Activated CD8-positive, alpha-beta T cell treated with anti-CD3 and anti-CD28 coated beads for 36 hours (primary cell): ENCODE measurements around the gene NUDT8. TPM values are rescaled to one million over a fixed set of nuclear protein-coding genes. Genes with fewer than 3 reads are reported as not detected.

Source experiments
- ATAC-seq: fragments of 200-7000 bp; cut with Tn5 transposase; one replicate; pipeline ENCODE4 v1.10.0; 2021; ENCODE audit warnings: mild to moderate bottlenecking, moderate library complexity
- CTCF ChIA-PET: fragments of 350-600 bp; sonication (Branson Sonifier 250); formaldehyde crosslinking; loops from one replicate; lab custom pipeline; 2021; ENCODE audit warnings: antibody characterized with exemption; lab: Charles Lee
- POLR2A ChIA-PET: fragments of 350-600 bp; sonication (Branson Sonifier 250); formaldehyde crosslinking; loops from one replicate; lab custom pipeline; 2021; ENCODE audit warnings: antibody characterized with exemption; lab: Charles Lee
- DNase-seq: peaks from one replicate; pipeline ENCODE4 v3.0.0-alpha.2; 2020
- H3K27ac Mint-ChIP-seq: one replicate; pipeline ENCODE4 v1.8.0; 2021; ENCODE audit warnings: mild to moderate bottlenecking, mixed read lengths
- H3K27me3 Mint-ChIP-seq: one replicate; pipeline ENCODE4 v1.8.0; 2021; ENCODE audit warnings: mixed read lengths
- H3K36me3 Mint-ChIP-seq: one replicate; pipeline ENCODE4 v1.8.0; 2021; ENCODE audit warnings: low read depth, mixed read lengths
- H3K4me1 Mint-ChIP-seq: one replicate; pipeline ENCODE4 v1.8.0; 2021; ENCODE audit warnings: low read depth, mixed read lengths
- H3K4me3 Mint-ChIP-seq: one replicate; pipeline ENCODE4 v1.8.0; 2021; ENCODE audit warnings: mild to moderate bottlenecking, moderate library complexity, mixed read lengths
- H3K9me3 Mint-ChIP-seq: one replicate; pipeline ENCODE4 v1.8.0; 2021; ENCODE audit warnings: mixed read lengths
- intact Hi-C: fragments of 100-400 bp; cut with micrococcal nuclease; formaldehyde crosslinking; loops from one replicate; pipeline ENCODE4 v1.10.0; 2022
- total RNA-seq, 2 experiments: library from RNA; stranded (reverse); gene quantifications; one replicate each; pipeline ENCODE4 v1.2.3, GENCODE V29; 2021
- TF ChIP-seq, protein P1 (sequence below): fragments of 200-600 bp; IDR thresholded peaks from one replicate; pipeline ENCODE4 v1.8.0; 2022; ENCODE audit warnings: antibody characterized with exemption, mild to moderate bottlenecking

Gene NUDT8
- total RNA-seq, 2 experiments from 2014 or later = 35.5 to 39.5 TPM

DNA sequence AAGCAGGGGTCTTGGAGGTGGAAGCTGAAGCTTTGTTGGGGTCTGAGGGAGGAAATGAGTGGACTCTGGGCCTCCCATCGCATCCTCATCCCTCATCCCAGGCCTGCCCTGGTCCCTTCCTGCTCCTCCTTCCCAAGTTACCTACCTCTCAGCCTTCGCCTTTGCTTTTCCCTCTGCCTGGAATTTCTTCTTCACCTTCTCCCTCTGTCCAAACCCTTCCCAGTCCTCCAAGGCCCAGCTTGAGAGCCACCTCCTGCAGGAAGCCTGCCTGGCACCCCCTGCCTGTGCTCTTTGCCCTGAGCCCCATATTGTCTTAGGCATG lies 2.1 kb upstream of the NUDT8 start:
- TF ChIP-seq, protein P1, sequence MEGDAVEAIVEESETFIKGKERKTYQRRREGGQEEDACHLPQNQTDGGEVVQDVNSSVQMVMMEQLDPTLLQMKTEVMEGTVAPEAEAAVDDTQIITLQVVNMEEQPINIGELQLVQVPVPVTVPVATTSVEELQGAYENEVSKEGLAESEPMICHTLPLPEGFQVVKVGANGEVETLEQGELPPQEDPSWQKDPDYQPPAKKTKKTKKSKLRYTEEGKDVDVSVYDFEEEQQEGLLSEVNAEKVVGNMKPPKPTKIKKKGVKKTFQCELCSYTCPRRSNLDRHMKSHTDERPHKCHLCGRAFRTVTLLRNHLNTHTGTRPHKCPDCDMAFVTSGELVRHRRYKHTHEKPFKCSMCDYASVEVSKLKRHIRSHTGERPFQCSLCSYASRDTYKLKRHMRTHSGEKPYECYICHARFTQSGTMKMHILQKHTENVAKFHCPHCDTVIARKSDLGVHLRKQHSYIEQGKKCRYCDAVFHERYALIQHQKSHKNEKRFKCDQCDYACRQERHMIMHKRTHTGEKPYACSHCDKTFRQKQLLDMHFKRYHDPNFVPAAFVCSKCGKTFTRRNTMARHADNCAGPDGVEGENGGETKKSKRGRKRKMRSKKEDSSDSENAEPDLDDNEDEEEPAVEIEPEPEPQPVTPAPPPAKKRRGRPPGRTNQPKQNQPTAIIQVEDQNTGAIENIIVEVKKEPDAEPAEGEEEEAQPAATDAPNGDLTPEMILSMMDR = no peak

DNA sequence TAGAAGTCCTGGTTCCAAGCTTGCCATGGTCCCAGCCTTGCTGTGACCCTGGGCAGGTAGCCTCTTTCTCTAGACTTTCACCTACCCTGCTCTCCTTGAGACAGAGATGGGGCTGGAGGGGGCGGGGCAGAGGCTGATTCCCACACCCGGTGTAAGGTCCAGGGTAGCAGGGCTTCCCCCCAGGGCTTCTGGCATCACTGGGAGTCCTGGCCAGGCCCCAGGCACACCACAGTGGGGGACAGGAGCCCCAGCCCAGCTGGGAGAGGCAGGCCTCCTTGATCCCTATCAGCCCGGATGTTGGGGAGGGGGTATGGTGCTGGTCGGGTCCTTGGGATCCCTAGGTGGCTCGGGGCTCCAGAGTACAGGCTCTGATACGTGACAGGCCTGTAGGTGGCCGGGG lies 1.7 kb upstream of the NUDT8 start:
- Mint-ChIP-seq H3K4me1 (peaks cover 7% of the 10 kb centered on the region), H3K27ac (no peak overlapping the region), H3K4me3 (peak overlapping the region; percentile 72), H3K36me3 (peaks cover 5% of the 10 kb centered on the region), H3K9me3 (no peaks in the 10 kb centered on the region), H3K27me3 (no peaks in the 10 kb centered on the region)
- ATAC-seq (no peak), DNase-seq (no peak)
- ChIA-PET CTCF (interaction anchor here (4.5 to 8.6 kb wide), 3 partner anchors 16 to 26 kb away, joined by 66 to 127 read pairs (median 89); partner anchors contain the start of gene ACY3), POLR2A (interaction anchor here (0.6 to 5.9 kb wide), 5 partner anchors 12 to 70 kb away, joined by 3 to 48 read pairs (median 4); no protein-coding TSS in a partner anchor)
- intact Hi-C loops = no loop called here
- TF ChIP-seq, protein P1 = no peak

More for the DNA sequence above, 2.1 kb upstream of the NUDT8 start:
- intact Hi-C loops = no loop called here
- peaks cover 7% of the 10 kb centered on the region for H3K4me1 Mint-ChIP-seq
- H3K36me3 Mint-ChIP-seq = peaks cover under 1% of the 10 kb centered on the region
- ATAC-seq (no peak), DNase-seq (no peak)
- H3K27me3 Mint-ChIP-seq = no peaks in the 10 kb centered on the region
- CTCF ChIA-PET = interaction anchor here (4.5 to 8.6 kb wide), 3 partner anchors 16 to 26 kb away, joined by 66 to 127 read pairs (median 89); partner anchors contain the start of gene ACY3
- no peaks in the 10 kb centered on the region for H3K9me3 Mint-ChIP-seq
- POLR2A ChIA-PET = interaction anchor here (0.6 to 5.9 kb wide), 4 partner anchors 12 to 40 kb away, joined by 3 to 48 read pairs (median 4); no protein-coding TSS in a partner anchor
- H3K4me3 Mint-ChIP-seq = no peak overlapping the region
- H3K27ac Mint-ChIP-seq = no peak overlapping the region

DNA sequence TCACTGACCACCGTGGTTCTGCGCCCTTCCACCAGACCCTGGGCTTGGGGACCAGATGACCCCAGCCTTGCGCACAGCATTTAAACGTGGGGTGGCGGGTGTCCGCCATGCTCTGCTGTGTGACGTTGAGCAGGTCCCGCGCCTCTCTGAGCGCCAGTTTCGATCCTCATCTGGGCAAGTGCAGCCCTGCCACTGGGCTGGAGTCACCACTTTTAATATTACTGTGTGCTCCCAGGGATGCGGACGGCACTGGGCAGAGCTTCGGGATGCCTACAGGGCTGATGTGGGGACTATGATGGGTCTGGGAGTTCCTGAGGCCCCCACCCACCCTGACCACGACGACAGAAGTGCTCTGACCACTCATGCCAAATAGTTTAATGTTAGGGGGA lies 1.2 kb upstream of the NUDT8 start:
- TF ChIP-seq, protein P1 = peak; percentile 57
- Mint-ChIP-seq H3K4me1 (peaks cover 7% of the 10 kb centered on the region), H3K36me3 (peaks cover 5% of the 10 kb centered on the region), H3K4me3 (peak overlapping the region; percentile 72), H3K27me3 (no peaks in the 10 kb centered on the region), H3K9me3 (no peaks in the 10 kb centered on the region), H3K27ac (peak overlapping the region; percentile 55)
- ChIA-PET CTCF (interaction anchor here (1.0 to 8.6 kb wide), 6 partner anchors 8 to 212 kb away, joined by 3 to 127 read pairs (median 37); partner anchors contain the start of genes ACY3 and TBX10), POLR2A (interaction anchor here (1.0 to 5.9 kb wide), 4 partner anchors 16 to 70 kb away, joined by 3 to 48 read pairs (median 7); partner anchors contain the start of gene NDUFV1)
- intact Hi-C loops = no loop called here
- no peak for ATAC-seq
- DNase-seq = no peak

DNA sequence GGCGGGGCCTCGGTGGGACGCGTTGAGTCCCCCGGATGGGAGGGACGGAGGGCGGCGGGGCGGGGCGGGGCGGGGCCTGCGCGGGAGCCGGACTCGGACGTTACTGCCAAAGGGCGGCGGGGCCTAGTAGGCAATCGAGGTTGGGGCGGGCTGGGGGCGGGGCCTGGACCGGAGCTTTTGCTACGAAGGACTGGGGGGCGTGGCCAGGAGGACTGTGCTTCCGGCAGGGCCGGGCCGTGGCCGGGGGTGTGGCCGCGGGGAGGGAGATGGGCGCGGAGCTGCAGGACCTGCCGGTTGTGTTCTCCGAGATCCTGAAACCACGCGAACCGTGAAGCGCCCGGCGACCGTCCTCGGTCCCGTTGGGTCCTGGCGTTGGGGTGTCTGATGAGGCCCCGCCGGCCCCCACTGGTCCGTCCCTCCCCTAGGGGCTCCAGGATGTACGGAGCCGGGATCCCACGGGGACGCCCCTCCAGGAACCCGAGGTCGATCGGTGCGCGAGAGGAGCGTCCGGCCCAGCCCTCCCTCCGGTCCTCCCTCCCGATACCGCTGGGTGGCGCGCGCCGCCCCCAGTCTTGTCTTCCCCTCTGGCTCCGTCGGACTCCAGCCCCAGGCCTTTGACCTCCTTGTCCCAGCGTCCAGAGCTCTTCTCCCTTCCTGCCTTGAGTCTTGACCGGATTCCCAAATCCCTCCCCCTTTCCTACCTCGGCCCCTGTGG lies 648 bp upstream of the NUDT8 start:
- TF ChIP-seq, protein P1 = peak; percentile 83
- H3K36me3 Mint-ChIP-seq = peaks cover 5% of the 10 kb centered on the region
- POLR2A ChIA-PET = interaction anchor here (0.6 to 5.9 kb wide), 13 partner anchors 12 to 174 kb away, joined by 3 to 48 read pairs (median 5); partner anchors contain the start of genes ACY3, GSTP1 and NDUFV1
- peak overlapping the region; percentile 72 for H3K4me3 Mint-ChIP-seq
- no peaks in the 10 kb centered on the region for H3K27me3 Mint-ChIP-seq
- CTCF ChIA-PET = interaction anchor here (0.9 to 8.6 kb wide), 15 partner anchors 9 to 390 kb away, joined by 3 to 127 read pairs (median 4); partner anchors contain the start of genes ACY3, GSTP1 and TBX10
- no peaks in the 10 kb centered on the region for H3K9me3 Mint-ChIP-seq
- peaks cover 7% of the 10 kb centered on the region for H3K4me1 Mint-ChIP-seq
- DNase-seq (peak; percentile 99), ATAC-seq (peak; percentile 83)
- intact Hi-C loops = no loop called here
- peak overlapping the region; percentile 93 for H3K27ac Mint-ChIP-seq
